Breast epithelium (tissue), 4 donors: ENCODE data around the gene CWC25. TPM values are rescaled to one million over a fixed set of nuclear protein-coding genes. Genes with fewer than 3 reads are reported as not detected.
A peak's percentile ranks its signal among the peaks of the same experiment; 100 is the strongest.

Source experiments
- DNase-seq, 2 donors: peaks; one replicate each; pipeline ENCODE4 v3.0.0-alpha.2; 2019; ENCODE audit warnings: low spot score in 2 of 2
- H3K27ac ChIP-seq, 2 donors: fragments of 200-600 bp; sonication (generic) in 1 of 2; one replicate each; pipeline ENCODE4 v1.5.1; 2016 to 2019; ENCODE audit warnings: mild to moderate bottlenecking in 1 of 2
- H3K27me3 ChIP-seq, 2 donors: fragments of 200-600 bp; sonication (generic) in 1 of 2; one replicate each; pipeline versions ENCODE4 v1.5.1 to v1.6.0; 2017 to 2019; ENCODE audit warnings: control low read depth in 1 of 2, mild to moderate bottlenecking in 1 of 2
- H3K36me3 ChIP-seq: fragments of 200-600 bp; one replicate; pipeline ENCODE4 v1.5.1; 2019
- H3K4me1 ChIP-seq, 2 donors: fragments of 200-600 bp; sonication (generic); one replicate each; pipeline ENCODE4 v1.5.1; 2016 to 2019; ENCODE audit warnings: control low read depth in 1 of 2
- H3K4me3 ChIP-seq, 3 donors: fragments of 200-600 bp; sonication (generic); 1 replicate in 2 of 3; 2 replicates in 1 of 3; pipeline ENCODE4 v1.5.1; 2016 to 2019; ENCODE audit warnings: mild to moderate bottlenecking in 3 of 3, moderate library complexity in 2 of 3
- H3K9me3 ChIP-seq, 2 donors: fragments of 200-600 bp; sonication (generic) in 1 of 2; one replicate each; pipeline ENCODE4 v1.5.1; 2016 to 2019; ENCODE audit warnings: control low read depth in 1 of 2
- CTCF ChIP-seq, 3 donors: fragments of 450-650 bp; IDR thresholded peaks; one replicate each; pipeline ENCODE4 v1.5.1; 2016 to 2017; ENCODE audit warnings: antibody characterized with exemption in 3 of 3, mild to moderate bottlenecking in 3 of 3, moderate library complexity in 3 of 3
- POLR2A ChIP-seq: fragments of 450-650 bp; IDR thresholded peaks from one replicate; pipeline ENCODE4 v1.6.1; 2016; ENCODE audit warnings: antibody characterized with exemption, mild to moderate bottlenecking, moderate library complexity
- POLR2AphosphoS5 ChIP-seq, 3 donors: sonication (generic); formaldehyde crosslinking; IDR thresholded peaks; one replicate each; pipeline ENCODE4 v1.6.1; 2017; ENCODE audit warnings: antibody characterized with exemption in 3 of 3
- intact Hi-C: fragments of 100-400 bp; cut with DNase I; formaldehyde crosslinking; loops from one replicate; pipeline ENCODE4 v1.15.1; 2023; ENCODE audit warnings: low total_unique reads
- total RNA-seq, 3 donors: library from RNA; depleted of rRNA; stranded (reverse); fragments of >200 nt; gene quantifications; one replicate each; pipeline ENCODE4 v1.1.0, GENCODE V29; 2016

Gene CWC25
- total RNA-seq, result 10 to 100 TPM; 22.1 to 42.0 (median 28.2) TPM

GRCh38 chr17:38824899-38825761 is at the start of gene CWC25:
TSS of gene CWC25 (minus strand) at chr17:38825321. CDS start at chr17:38825183, 138 bp downstream.
- H3K4me3 ChIP-seq, result peak within 1 kb of the TSS; percentile 75 to 87 (median 76)
- H3K4me1 ChIP-seq, result peaks cover 6% of the 10 kb centered on the region in 2 donors
- peak within 1 kb of the TSS; percentile 97 to 98 for H3K27ac ChIP-seq
- intact Hi-C loops, result no loop called here
- DNase-seq, result peak; percentile 95 to 97
- no peaks in the 10 kb centered on the region for H3K27me3 ChIP-seq
- H3K36me3 ChIP-seq, result peaks cover 7% of the 10 kb centered on the region
- H3K9me3 ChIP-seq, result no peaks in the 10 kb centered on the region
- TF ChIP-seq POLR2A, result peak; percentile 87
- TF ChIP-seq POLR2AphosphoS5 (IDR thresholded peaks at IDR 0.05), result peak; percentile 98 to 99 (median 99)
- TF ChIP-seq CTCF (IDR thresholded peaks at IDR 0.05), result peak in 2 of 3 donors; percentile 25 to 26

- Histone ChIP-seq H3K27ac (peak overlapping the region; percentile 91 to 94), H3K9me3 (no peaks in the 10 kb centered on the region), H3K36me3 (no peaks in the 10 kb centered on the region), H3K27me3 (no peaks in the 10 kb centered on the region), H3K4me1 (peaks cover 16 to 46% of the 10 kb centered on the region in 2 donors), H3K4me3 (peak overlapping the region in 1 of 3 donors; percentile 36)
- intact Hi-C loops, result no loop called here
- no peak for DNase-seq
- TF ChIP-seq POLR2A (no peak), CTCF (IDR thresholded peaks at IDR 0.05) (no peak), POLR2AphosphoS5 (IDR thresholded peaks at IDR 0.05) (no peak)
These were observed 48.7 kb upstream of the CWC25 start for GRCh38 chr17:38873640-38874380.

- Histone ChIP-seq H3K27me3 (no peaks in the 10 kb centered on the region), H3K4me1 (peaks cover 16 to 46% of the 10 kb centered on the region in 2 donors), H3K27ac (peak overlapping the region; percentile 91 to 94), H3K9me3 (no peaks in the 10 kb centered on the region), H3K4me3 (peak overlapping the region in 1 of 3 donors; percentile 92), H3K36me3 (no peaks in the 10 kb centered on the region)
- no peak for DNase-seq
- intact Hi-C loops, result no loop called here
- no peak for TF ChIP-seq CTCF (IDR thresholded peaks at IDR 0.05)
- TF ChIP-seq POLR2A, result no peak
- no peak for TF ChIP-seq POLR2AphosphoS5 (IDR thresholded peaks at IDR 0.05)
These were observed 47.7 kb upstream of the CWC25 start for GRCh38 chr17:38872671-38873385.

GRCh38 chr17:38872027-38872511 is 46.9 kb upstream of the CWC25 start:
- intact Hi-C loops, result no loop called here
- H3K27ac ChIP-seq, result peak overlapping the region; percentile 91 to 94
- H3K36me3 ChIP-seq, result no peaks in the 10 kb centered on the region
- TF ChIP-seq POLR2A, result no peak
- no peak for TF ChIP-seq POLR2AphosphoS5 (IDR thresholded peaks at IDR 0.05)
- no peak for TF ChIP-seq CTCF (IDR thresholded peaks at IDR 0.05)
- H3K9me3 ChIP-seq, result no peaks in the 10 kb centered on the region
- no peak for DNase-seq
- H3K4me1 ChIP-seq, result peaks cover 16 to 41% of the 10 kb centered on the region in 2 donors
- H3K27me3 ChIP-seq, result no peaks in the 10 kb centered on the region
- peak overlapping the region; percentile 80 to 92 (median 92) for H3K4me3 ChIP-seq
